ENCODE data around the gene SELENOP.
A peak's percentile ranks its signal among the peaks of the same experiment; 100 is the strongest.

SELENOP gene

GRCh38 chr5:42756606-42757601 is 54.8 kb downstream of the SELENOP start, which contains the start of gene CCDC152:
CCDC152 (plus strand) TSS chr5:42756818; CDS start chr5:42759122, 2,304 bp downstream.
- Mint-ChIP-seq H3K36me3 (no peaks in the 10 kb centered on the region), H3K4me1 (peaks cover 15% of the 10 kb centered on the region), H3K4me3 (peak within 1 kb of the TSS; percentile 71), H3K9me3 (no peaks in the 10 kb centered on the region), H3K27ac (no peak within 1 kb of the TSS), H3K27me3 (peaks cover 12% of the 10 kb centered on the region)
- CTCF ChIA-PET, result no interaction called here
- peak; percentile 58 for DNase-seq

GRCh38 chr5:42753099-42753498 is 58.6 kb downstream of the SELENOP start:
- Mint-ChIP-seq H3K36me3 (no peaks in the 10 kb centered on the region), H3K4me3 (no peak overlapping the region), H3K4me1 (peaks cover 19% of the 10 kb centered on the region), H3K27ac (no peak overlapping the region), H3K9me3 (no peaks in the 10 kb centered on the region), H3K27me3 (peaks cover 12% of the 10 kb centered on the region)
- CTCF ChIA-PET, result no interaction called here
- DNase-seq, result no peak

GRCh38 chr5:42751044-42751443 is 60.6 kb downstream of the SELENOP start:
- Mint-ChIP-seq H3K4me3 (no peak overlapping the region), H3K27ac (no peak overlapping the region), H3K4me1 (peaks cover 6% of the 10 kb centered on the region), H3K9me3 (no peaks in the 10 kb centered on the region), H3K36me3 (no peaks in the 10 kb centered on the region), H3K27me3 (no peaks in the 10 kb centered on the region)
- CTCF ChIA-PET, result no interaction called here
- no peak for DNase-seq

- Mint-ChIP-seq H3K9me3 (no peaks in the 10 kb centered on the region), H3K27me3 (no peaks in the 10 kb centered on the region), H3K36me3 (no peaks in the 10 kb centered on the region), H3K4me1 (peaks cover 6% of the 10 kb centered on the region), H3K4me3 (no peak overlapping the region), H3K27ac (no peak overlapping the region)
- CTCF ChIA-PET, result no interaction called here
- no peak for DNase-seq
Observed at GRCh38 chr5:42750507-42750906, 61.2 kb downstream of the SELENOP start.

Measured in activated naive CD4-positive, alpha-beta T cell treated with anti-CD3 and anti-CD28 coated beads, Interleukin-2, amount 10 ng/mL, durations not matched to agents 7 days and 5 days (primary cell).